ENCODE data around the gene ESYT1. TPM values are rescaled to one million over a fixed set of nuclear protein-coding genes. Genes with fewer than 3 reads are reported as not detected.

ESYT1 gene
- total and polyA plus RNA-seq, 4 donors = 41.0 to 93.5 (median 58.8) TPM

- TF ChIP-seq EGR1 (IDR thresholded peaks at IDR 0.05; ENCODE audit: low read depth in 2 of 2) = no peak
- TF ChIP-seq ZBTB33 (IDR thresholded peaks at IDR 0.05) = no peak
- Histone ChIP-seq H3K4me3 (ENCODE audit: low read depth in 1 of 3, low read length in 3 of 3) (no peak overlapping the region), H3K9ac (ENCODE audit: low read depth in 1 of 2, low read length in 2 of 2) (peak overlapping the region in 1 of 2 donors; percentile 40), H3K36me3 (ENCODE audit: control insufficient read depth in 4 of 4, insufficient read depth in 3 of 4, low read depth in 1 of 4, low read length in 3 of 4) (peaks cover 0 to 1% (median 0%) of the 10 kb centered on the region in 4 donors), H3K4me1 (ENCODE audit: control insufficient read depth in 4 of 4, insufficient read depth in 4 of 4, low read length in 3 of 4) (peaks cover 3 to 21% (median 15%) of the 10 kb centered on the region in 4 donors), H3K9me3 (ENCODE audit: control insufficient read depth in 4 of 4, low read length in 3 of 4) (no peaks in the 10 kb centered on the region), H3K27me3 (ENCODE audit: control insufficient read depth in 4 of 4, insufficient read depth in 4 of 4, low read length in 3 of 4) (no peaks in the 10 kb centered on the region), H3K27ac (ENCODE audit: low read depth in 1 of 2, low read length in 2 of 2) (peak overlapping the region; percentile 93 to 99)
- WGBS = 81% methylated on average over 1 of the region's 1 CpG
- no peak for DNase-seq (ENCODE audit: low spot score)
These were observed 49.6 kb upstream of the ESYT1 start for GRCh38 chr12:56078427-56078826.

GRCh38 chr12:56078931-56079722 is 48.9 kb upstream of the ESYT1 start:
- Histone ChIP-seq H3K9me3 (ENCODE audit: control insufficient read depth in 4 of 4, low read length in 3 of 4) (no peaks in the 10 kb centered on the region), H3K4me1 (ENCODE audit: control insufficient read depth in 4 of 4, insufficient read depth in 4 of 4, low read length in 3 of 4) (peaks cover 5 to 28% (median 22%) of the 10 kb centered on the region in 4 donors), H3K27me3 (ENCODE audit: control insufficient read depth in 4 of 4, insufficient read depth in 4 of 4, low read length in 3 of 4) (no peaks in the 10 kb centered on the region), H3K9ac (ENCODE audit: low read depth in 1 of 2, low read length in 2 of 2) (peak overlapping the region; percentile 40 to 79), H3K4me3 (ENCODE audit: low read depth in 1 of 3, low read length in 3 of 3) (peak overlapping the region; percentile 59 to 88 (median 70)), H3K36me3 (ENCODE audit: control insufficient read depth in 4 of 4, insufficient read depth in 3 of 4, low read depth in 1 of 4, low read length in 3 of 4) (peaks cover 0 to 6% (median 1%) of the 10 kb centered on the region in 4 donors), H3K27ac (ENCODE audit: low read depth in 1 of 2, low read length in 2 of 2) (peak overlapping the region; percentile 93 to 99)
- DNase-seq (ENCODE audit: low spot score) = peak; percentile 79
- TF ChIP-seq ATF3 (IDR thresholded peaks at IDR 0.05) = no peak
- no peak for TF ChIP-seq NR2F2 (IDR thresholded peaks at IDR 0.05)
- peak in 1 of 2 donors; percentile 17 for TF ChIP-seq GABPA (IDR thresholded peaks at IDR 0.05 in 1 of 2, conservative IDR thresholded peaks at IDR 0.05 in 1 of 2)
- TF ChIP-seq RAD21 (IDR thresholded peaks at IDR 0.05) = peak; percentile 75 to 85
- TF ChIP-seq EGR1 (IDR thresholded peaks at IDR 0.05; ENCODE audit: low read depth in 2 of 2) = peak in 1 of 2 donors; percentile 6
- peak; percentile 15 for TF ChIP-seq ZBTB33 (IDR thresholded peaks at IDR 0.05)
- peak; percentile 34 for TF ChIP-seq SP1 (IDR thresholded peaks at IDR 0.05)
- TF ChIP-seq RXRA (IDR thresholded peaks at IDR 0.05) = peak in 1 of 2 donors; percentile 41
- TF ChIP-seq JUND (IDR thresholded peaks at IDR 0.05) = no peak
- TF ChIP-seq MAX (IDR thresholded peaks at IDR 0.05) = no peak
- TF ChIP-seq REST (IDR thresholded peaks at IDR 0.05) = peak; percentile 68
- TF ChIP-seq HNF4A (conservative IDR thresholded peaks at IDR 0.05) = peak in 1 of 2 donors; percentile 22
- peak; percentile 54 for TF ChIP-seq TAF1 (conservative IDR thresholded peaks at IDR 0.05)
- TF ChIP-seq CTCF (IDR thresholded peaks at IDR 0.05; ENCODE audit: low read depth, low read length, missing input control) = peak; percentile 87
- TF ChIP-seq YY1 (IDR thresholded peaks at IDR 0.05) = peak; percentile 52
- 1% methylated on average over 50 of the region's 50 CpGs for WGBS

All from liver (tissue), 9 donors.